WTC11 (cell line): Measurements from ENCODE around the gene MOB3B. TPM values are rescaled to one million over a fixed set of nuclear protein-coding genes. Genes with fewer than 3 reads are reported as not detected.
A peak's percentile ranks its signal among the peaks of the same experiment; 100 is the strongest.

Experiments
- ATAC-seq: fragments of 200-7000 bp; cut with Tn5 transposase; 2 replicates; pipeline ENCODE4 v1.10.0; 2021; ENCODE audit warnings: mild to moderate bottlenecking, moderate library complexity
- CTCF ChIA-PET: fragments of 300-600 bp; sonication (Branson Sonifier 250); formaldehyde crosslinking; loops from one replicate; lab custom pipeline; 2021; ENCODE audit warnings: antibody characterized with exemption; lab: Charles Lee
- POLR2A ChIA-PET: fragments of 350-600 bp; sonication (Branson Sonifier 250); formaldehyde crosslinking; loops from one replicate; lab custom pipeline; 2021; ENCODE audit warnings: antibody characterized with exemption; lab: Charles Lee
- DNase-seq: peaks from one replicate; pipeline ENCODE4 v3.0.0; 2021; ENCODE audit warnings: low spot score
- H3K27ac Mint-ChIP-seq: 2 replicates; pipeline ENCODE4 v1.8.0; 2021; ENCODE audit warnings: mixed read lengths
- H3K27me3 Mint-ChIP-seq: 2 replicates; pipeline ENCODE4 v1.8.0; 2021; ENCODE audit warnings: low read depth, mild to moderate bottlenecking, moderate library complexity, mixed read lengths
- H3K36me3 Mint-ChIP-seq: 2 replicates; pipeline ENCODE4 v1.8.0; 2021; ENCODE audit warnings: mixed read lengths
- H3K4me1 Mint-ChIP-seq: 2 replicates; pipeline ENCODE4 v1.8.0; 2022; ENCODE audit warnings: mixed read lengths
- H3K4me3 Mint-ChIP-seq: 2 replicates; pipeline ENCODE4 v1.8.0; 2021; ENCODE audit warnings: mild to moderate bottlenecking, moderate library complexity, mixed read lengths
- H3K9me3 Mint-ChIP-seq: 2 replicates; pipeline ENCODE4 v1.8.0; 2021; ENCODE audit warnings: mixed read lengths
- FOXK1 ChIP-seq: sonication (generic); formaldehyde crosslinking; IDR thresholded peaks from 2 replicates; pipeline ENCODE4 v1.8.0; 2022; ENCODE audit warnings: mild to moderate bottlenecking, moderate library complexity, missing genetic modification reagents
- IRF1 ChIP-seq: sonication (generic); formaldehyde crosslinking; IDR thresholded peaks from 2 replicates; pipeline ENCODE4 v1.8.0; 2023; ENCODE audit warnings: missing genetic modification reagents
- IRF2 ChIP-seq: sonication (generic); formaldehyde crosslinking; IDR thresholded peaks from 2 replicates; pipeline ENCODE4 v1.8.0; 2022; ENCODE audit warnings: low read depth, missing genetic modification reagents, borderline replicate concordance
- JAZF1 ChIP-seq: fragments of 250-450 bp; sonication (Bioruptor Pico); IDR thresholded peaks from 2 replicates; pipeline ENCODE4 v1.9.0; 2021; ENCODE audit warnings: moderate library complexity, mild to moderate bottlenecking, inconsistent platforms
- MYBL2 ChIP-seq: sonication (generic); formaldehyde crosslinking; IDR thresholded peaks from 2 replicates; pipeline ENCODE4 v1.8.1; 2023; ENCODE audit warnings: mild to moderate bottlenecking, moderate library complexity, missing genetic modification reagents
- OVOL2 ChIP-seq: fragments of 250-450 bp; sonication (Bioruptor Pico); IDR thresholded peaks from 2 replicates; pipeline ENCODE4 v1.9.0; 2021; ENCODE audit warnings: mild to moderate bottlenecking, borderline replicate concordance
- ZMAT4 ChIP-seq: fragments of 250-450 bp; sonication (Bioruptor Pico); IDR thresholded peaks from 2 replicates; pipeline ENCODE4 v1.9.0; 2021; ENCODE audit warnings: mild to moderate bottlenecking
- ZNF317 ChIP-seq: sonication (generic); formaldehyde crosslinking; IDR thresholded peaks from 2 replicates; pipeline ENCODE4 v1.8.1; 2023; ENCODE audit warnings: low read depth, mild to moderate bottlenecking, moderate library complexity, missing genetic modification reagents, borderline replicate concordance
- ZNF416 ChIP-seq: fragments of 250-450 bp; sonication (Bioruptor Pico); IDR thresholded peaks from 2 replicates; pipeline ENCODE4 v1.9.0; 2021; ENCODE audit warnings: mild to moderate bottlenecking, inconsistent platforms
- ZNF425 ChIP-seq: fragments of 250-450 bp; sonication (Bioruptor Pico); conservative IDR thresholded peaks from 2 replicates; pipeline ENCODE4 v1.9.0; 2021; ENCODE audit warnings: mild to moderate bottlenecking
- ZNF671 ChIP-seq: fragments of 250-450 bp; sonication (Bioruptor Pico); IDR thresholded peaks from 2 replicates; pipeline ENCODE4 v1.8.0; 2021; ENCODE audit warnings: mild to moderate bottlenecking
- total RNA-seq: library from RNA; stranded (reverse); gene quantifications from 3 replicates; pipeline ENCODE4 v1.2.3, GENCODE V29; 2021
- TF ChIP-seq, protein P1 (sequence below): sonication (generic); formaldehyde crosslinking; IDR thresholded peaks from 2 replicates; pipeline ENCODE4 v1.8.0; 2023; ENCODE audit warnings: missing genetic modification reagents, mild to moderate bottlenecking, borderline replicate concordance
- TF ChIP-seq, protein P2 (sequence below): sonication (generic); formaldehyde crosslinking; IDR thresholded peaks from 2 replicates; pipeline ENCODE4 v1.8.1; 2023; ENCODE audit warnings: mild to moderate bottlenecking, missing genetic modification reagents

Gene MOB3B
- total RNA-seq, 1 experiment from 2014 or later = 25.1 TPM

DNA sequence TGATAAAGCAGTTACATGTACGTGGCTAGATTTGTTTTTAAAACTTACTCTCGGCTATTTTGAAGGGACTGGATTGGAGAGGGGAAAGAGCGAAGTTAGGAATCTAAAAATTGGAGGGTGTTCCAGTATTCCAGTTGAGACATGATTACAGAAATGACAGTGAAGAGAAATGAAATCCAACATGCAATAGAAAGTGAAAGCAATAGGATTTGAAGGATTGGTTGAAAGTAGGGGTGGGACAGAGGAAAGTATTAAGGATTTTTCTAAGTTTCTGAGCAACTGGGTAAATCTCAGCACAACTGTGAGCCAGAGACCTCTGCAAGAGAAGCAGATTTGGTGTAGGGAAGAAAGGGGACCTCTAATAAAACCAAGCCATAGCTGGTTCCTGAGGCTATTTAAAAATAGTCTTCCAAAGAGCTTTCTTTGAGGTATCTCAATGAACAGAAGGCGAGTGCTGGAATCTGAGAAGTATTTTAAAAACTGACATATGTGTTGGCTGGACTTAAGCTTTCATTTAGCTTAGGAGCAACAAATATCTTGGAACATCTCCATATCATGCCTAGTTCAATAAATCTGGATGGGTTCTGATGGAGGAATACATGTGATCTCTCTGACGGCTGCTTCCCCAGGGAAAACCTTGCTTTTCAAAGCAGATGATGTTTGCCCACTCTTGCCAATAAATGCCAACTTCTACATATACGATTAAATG is 115.9 kb downstream of the MOB3B start:
- POLR2A ChIA-PET = interaction anchor here (0.5 kb wide), 1 partner anchor 9 kb away, joined by 5 read pairs; no protein-coding TSS in a partner anchor
- no peak for DNase-seq
- Mint-ChIP-seq H3K4me1 (peaks cover 36% of the 10 kb centered on the region), H3K36me3 (peaks cover 4% of the 10 kb centered on the region), H3K9me3 (peaks cover 4% of the 10 kb centered on the region; the same call in 1 of the 2 replicates), H3K4me3 (no peak overlapping the region), H3K27me3 (no peaks in the 10 kb centered on the region), H3K27ac (0 out of 2 replicates have a peak overlapping the region, but pooled peaks have one; percentile 2)
- no peak for ATAC-seq
- CTCF ChIA-PET = no interaction called here
- TF ChIP-seq, protein P1, sequence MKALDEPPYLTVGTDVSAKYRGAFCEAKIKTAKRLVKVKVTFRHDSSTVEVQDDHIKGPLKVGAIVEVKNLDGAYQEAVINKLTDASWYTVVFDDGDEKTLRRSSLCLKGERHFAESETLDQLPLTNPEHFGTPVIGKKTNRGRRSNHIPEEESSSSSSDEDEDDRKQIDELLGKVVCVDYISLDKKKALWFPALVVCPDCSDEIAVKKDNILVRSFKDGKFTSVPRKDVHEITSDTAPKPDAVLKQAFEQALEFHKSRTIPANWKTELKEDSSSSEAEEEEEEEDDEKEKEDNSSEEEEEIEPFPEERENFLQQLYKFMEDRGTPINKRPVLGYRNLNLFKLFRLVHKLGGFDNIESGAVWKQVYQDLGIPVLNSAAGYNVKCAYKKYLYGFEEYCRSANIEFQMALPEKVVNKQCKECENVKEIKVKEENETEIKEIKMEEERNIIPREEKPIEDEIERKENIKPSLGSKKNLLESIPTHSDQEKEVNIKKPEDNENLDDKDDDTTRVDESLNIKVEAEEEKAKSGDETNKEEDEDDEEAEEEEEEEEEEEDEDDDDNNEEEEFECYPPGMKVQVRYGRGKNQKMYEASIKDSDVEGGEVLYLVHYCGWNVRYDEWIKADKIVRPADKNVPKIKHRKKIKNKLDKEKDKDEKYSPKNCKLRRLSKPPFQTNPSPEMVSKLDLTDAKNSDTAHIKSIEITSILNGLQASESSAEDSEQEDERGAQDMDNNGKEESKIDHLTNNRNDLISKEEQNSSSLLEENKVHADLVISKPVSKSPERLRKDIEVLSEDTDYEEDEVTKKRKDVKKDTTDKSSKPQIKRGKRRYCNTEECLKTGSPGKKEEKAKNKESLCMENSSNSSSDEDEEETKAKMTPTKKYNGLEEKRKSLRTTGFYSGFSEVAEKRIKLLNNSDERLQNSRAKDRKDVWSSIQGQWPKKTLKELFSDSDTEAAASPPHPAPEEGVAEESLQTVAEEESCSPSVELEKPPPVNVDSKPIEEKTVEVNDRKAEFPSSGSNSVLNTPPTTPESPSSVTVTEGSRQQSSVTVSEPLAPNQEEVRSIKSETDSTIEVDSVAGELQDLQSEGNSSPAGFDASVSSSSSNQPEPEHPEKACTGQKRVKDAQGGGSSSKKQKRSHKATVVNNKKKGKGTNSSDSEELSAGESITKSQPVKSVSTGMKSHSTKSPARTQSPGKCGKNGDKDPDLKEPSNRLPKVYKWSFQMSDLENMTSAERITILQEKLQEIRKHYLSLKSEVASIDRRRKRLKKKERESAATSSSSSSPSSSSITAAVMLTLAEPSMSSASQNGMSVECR (CRISPR knock-in tag) = no peak
- TF ChIP-seq ZNF416 (CRISPR knock-in tag) = no peak
- TF ChIP-seq, protein P2, sequence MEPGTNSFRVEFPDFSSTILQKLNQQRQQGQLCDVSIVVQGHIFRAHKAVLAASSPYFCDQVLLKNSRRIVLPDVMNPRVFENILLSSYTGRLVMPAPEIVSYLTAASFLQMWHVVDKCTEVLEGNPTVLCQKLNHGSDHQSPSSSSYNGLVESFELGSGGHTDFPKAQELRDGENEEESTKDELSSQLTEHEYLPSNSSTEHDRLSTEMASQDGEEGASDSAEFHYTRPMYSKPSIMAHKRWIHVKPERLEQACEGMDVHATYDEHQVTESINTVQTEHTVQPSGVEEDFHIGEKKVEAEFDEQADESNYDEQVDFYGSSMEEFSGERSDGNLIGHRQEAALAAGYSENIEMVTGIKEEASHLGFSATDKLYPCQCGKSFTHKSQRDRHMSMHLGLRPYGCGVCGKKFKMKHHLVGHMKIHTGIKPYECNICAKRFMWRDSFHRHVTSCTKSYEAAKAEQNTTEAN (CRISPR knock-in tag) = no peak
- no peak for TF ChIP-seq IRF1 (CRISPR knock-in tag)
- no peak for TF ChIP-seq IRF2 (CRISPR knock-in tag)
- TF ChIP-seq ZNF317 (CRISPR knock-in tag) = no peak
- TF ChIP-seq ZNF425 (CRISPR knock-in tag) = no peak
- TF ChIP-seq ZNF671 (CRISPR knock-in tag) = no peak

GRCh38 chr9:27412963-27413362 is 116.7 kb downstream of the MOB3B start:
- POLR2A ChIA-PET = no interaction called here
- Mint-ChIP-seq H3K9me3 (peaks cover 4% of the 10 kb centered on the region; the same call in 1 of the 2 replicates), H3K4me3 (no peak overlapping the region), H3K27me3 (no peaks in the 10 kb centered on the region), H3K4me1 (peaks cover 36% of the 10 kb centered on the region), H3K36me3 (peaks cover 4% of the 10 kb centered on the region), H3K27ac (no peak overlapping the region)
- CTCF ChIA-PET = no interaction called here
- ATAC-seq (no peak), DNase-seq (no peak)
- TF ChIP-seq OVOL2 (CRISPR knock-in tag) (no peak), ZNF671 (CRISPR knock-in tag) (no peak), MYBL2 (no peak)

DNA sequence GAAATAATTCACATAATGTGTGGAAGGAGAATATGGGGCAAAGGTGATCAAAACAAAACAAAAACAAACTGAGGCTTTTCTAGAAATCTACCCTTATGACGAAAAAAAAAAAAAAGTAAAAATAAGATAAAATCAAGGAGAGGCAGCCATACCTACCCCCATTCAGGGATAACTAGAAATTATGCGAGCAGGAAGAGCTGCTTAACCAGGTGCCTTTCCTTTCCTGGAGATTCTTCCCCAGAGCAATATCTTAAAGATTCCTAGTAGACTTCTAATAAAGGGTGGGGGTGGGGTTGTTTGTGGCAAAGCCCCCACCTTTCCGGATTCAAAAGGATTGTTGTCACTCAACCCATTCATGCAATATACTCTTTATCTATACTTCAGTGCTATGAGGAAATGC is 117.5 kb downstream of the MOB3B start:
- CTCF ChIA-PET = interaction anchor here (0.7 kb wide), 1 partner anchor 187 kb away, joined by 5 read pairs; no protein-coding TSS in a partner anchor
- POLR2A ChIA-PET = no interaction called here
- DNase-seq = no peak
- Mint-ChIP-seq H3K4me3 (no peak overlapping the region), H3K4me1 (peaks cover 39% of the 10 kb centered on the region), H3K36me3 (peaks cover 4% of the 10 kb centered on the region), H3K27ac (no peak overlapping the region), H3K9me3 (peaks cover 4% of the 10 kb centered on the region; the same call in 1 of the 2 replicates), H3K27me3 (no peaks in the 10 kb centered on the region)
- TF ChIP-seq JAZF1 = no peak
- no peak for TF ChIP-seq FOXK1 (CRISPR knock-in tag)
- TF ChIP-seq ZMAT4 = no peak
- no peak for ATAC-seq
